AG20443 (cell line): ENCODE data around the gene TPPP.
A peak's percentile ranks its signal among the peaks of the same experiment; 100 is the strongest.

Source experiments
- DNase-seq: peaks from one replicate; pipeline ENCODE4 v3.0.0; 2012; ENCODE audit warnings: low spot score, mixed read lengths

TPPP gene

DNA sequence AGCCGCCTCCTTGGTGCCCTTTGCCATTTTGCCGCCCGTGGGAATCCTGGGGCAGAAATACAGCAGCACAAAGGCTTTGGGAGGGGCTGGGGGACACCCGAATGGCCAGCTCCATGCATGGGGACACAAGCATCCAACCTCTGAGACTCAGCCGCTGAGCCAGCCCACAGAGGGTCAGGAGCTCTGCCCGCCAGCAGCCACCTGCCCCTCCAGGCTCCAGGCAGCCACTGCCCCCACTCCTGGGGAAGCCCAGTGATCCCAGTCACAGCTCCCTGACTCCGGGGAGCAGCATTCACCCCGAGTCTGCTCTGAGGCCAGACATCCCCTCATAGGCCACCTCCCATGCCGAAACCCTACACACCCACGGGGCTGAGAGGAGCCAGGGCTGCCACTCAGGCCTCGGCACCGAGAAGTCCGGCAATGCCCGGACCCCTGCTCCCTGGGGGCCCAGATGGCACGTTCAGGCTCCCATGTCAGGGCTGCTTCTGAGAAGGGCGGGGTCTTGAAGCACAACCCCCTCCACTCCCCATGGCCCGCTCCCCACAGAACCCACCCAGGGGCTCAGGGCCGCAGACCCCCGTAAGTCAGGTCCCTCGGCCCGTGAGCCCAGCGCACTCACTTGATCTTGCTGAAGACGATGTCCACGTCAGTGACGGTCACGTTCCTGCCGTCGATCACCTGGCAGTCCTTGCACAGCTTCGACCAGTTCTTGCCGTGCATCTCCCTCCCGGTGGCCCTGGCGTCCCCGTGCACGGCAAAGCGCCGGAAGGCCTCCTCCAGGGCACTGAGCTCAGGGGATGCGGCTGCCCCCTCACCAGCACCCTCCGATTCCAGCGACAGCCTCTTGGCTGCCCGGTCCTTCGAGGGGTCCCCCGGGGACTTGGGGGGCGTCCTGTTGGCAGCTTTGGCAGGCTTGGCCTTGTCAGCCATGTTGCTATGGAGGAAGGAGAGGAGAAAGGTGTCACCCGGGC is 15.7 kb downstream of the TPPP start:
- DNase-seq: no peak

- DNase-seq: no peak
Observed at GRCh38 chr5:676699-677076, 16.5 kb downstream of the TPPP start.

GRCh38 chr5:675871-676698 is 17.1 kb downstream of the TPPP start:
- DNase-seq: no peak

DNA sequence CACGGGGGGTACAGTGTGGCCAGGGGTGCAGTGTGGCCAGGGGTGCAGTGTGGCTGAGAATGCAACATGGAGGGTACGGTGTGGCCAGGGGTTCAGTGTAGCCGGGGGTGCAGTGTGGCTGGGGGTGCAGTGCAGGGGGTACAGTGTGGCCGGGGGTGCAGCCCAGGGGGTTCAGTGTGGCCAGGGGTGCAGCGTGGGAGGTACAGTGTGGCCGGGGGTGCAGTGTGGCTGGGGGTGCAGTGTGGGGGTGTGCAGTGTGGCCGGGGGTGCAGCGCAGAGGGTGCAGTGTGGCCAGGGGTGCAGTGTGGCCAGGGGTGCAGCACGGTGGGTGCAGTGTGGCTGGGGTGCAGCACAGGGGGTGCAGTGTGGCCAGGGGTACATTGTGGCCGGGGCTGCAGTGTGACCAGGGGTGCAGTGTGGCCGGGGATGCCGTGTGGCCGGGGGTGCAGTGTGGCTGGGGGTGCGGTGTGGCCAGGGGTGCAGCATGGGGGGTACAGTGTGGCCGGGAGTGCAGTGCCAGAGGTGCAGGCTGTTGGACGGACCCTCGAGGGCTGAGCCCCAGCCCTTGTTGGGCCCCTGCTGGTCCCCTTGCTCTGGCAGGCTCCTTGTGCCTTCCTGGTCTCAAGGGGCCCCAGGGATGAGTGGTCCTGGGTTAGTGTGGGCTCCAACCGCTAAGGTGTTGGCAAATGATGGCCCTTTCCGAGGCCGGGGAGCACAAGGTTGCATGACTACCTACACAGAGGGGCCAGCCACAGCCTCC is 17.9 kb downstream of the TPPP start:
- no peak for DNase-seq

DNA sequence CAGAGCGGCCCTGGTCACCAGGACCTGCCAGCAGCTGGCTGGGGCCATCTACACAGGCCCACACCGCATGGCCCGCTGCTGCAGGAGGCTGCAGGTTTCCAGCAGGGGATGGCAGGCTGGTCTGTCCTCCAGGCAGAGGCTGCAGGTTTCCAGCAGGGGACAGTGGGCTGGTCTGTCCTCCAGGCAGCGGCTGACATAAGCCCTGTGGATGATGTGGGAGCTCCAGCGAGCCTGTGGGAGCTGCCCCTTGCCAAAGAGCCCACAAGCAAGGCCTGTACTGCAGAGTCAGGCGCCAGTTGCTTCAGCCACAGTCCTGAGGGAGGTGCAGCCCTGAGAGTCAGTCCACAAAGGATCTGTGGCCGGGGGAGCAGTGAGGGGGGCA is 18.5 kb downstream of the TPPP start:
- no peak for DNase-seq

GRCh38 chr5:673831-674629 is 19.1 kb downstream of the TPPP start:
- no peak for DNase-seq

GRCh38 chr5:673161-673830 is 19.9 kb downstream of the TPPP start:
- no peak for DNase-seq

DNA sequence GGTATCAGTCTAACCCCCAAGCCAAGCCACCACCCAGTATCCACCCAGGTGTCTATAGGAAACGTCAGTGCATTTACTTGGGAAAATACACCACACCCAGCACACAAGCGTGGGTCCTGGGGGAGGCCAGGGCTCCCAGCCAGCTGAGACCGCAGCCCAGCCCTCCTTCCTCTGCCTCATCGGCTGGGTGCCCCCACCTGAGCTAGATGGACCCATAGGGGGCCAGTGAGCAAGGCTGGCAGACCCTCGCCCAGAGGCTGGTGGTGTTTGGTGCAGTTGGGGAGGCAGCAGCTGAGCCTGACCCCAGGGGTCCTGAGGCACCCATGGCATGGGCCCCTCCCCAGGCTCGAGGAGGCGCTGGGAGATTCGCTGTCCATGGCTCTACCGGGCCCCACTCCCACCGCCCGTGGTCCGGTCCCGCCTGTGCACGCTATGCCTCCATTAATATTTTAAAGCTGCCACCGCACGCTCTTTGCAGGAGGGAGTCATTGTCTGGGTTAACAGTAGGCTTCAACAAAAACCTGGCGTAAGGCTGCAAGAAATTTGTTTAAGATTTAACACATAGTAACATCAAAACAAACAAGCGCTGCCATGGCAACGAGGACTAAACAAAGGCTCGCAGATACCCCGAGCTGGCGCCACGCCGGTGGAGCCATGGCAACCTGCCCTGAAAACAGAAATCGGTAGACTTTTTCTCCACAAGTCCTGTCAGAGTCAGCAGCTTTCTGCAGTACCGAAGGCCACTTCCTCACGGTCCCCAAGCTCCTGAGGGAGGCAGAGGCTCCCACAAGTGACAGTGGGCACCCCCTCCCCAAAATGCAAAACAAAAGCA is 20.6 kb downstream of the TPPP start:
- DNase-seq: peak; percentile 66

GRCh38 chr5:671459-672328 is 21.5 kb downstream of the TPPP start:
- DNase-seq: peak; percentile 89

DNA sequence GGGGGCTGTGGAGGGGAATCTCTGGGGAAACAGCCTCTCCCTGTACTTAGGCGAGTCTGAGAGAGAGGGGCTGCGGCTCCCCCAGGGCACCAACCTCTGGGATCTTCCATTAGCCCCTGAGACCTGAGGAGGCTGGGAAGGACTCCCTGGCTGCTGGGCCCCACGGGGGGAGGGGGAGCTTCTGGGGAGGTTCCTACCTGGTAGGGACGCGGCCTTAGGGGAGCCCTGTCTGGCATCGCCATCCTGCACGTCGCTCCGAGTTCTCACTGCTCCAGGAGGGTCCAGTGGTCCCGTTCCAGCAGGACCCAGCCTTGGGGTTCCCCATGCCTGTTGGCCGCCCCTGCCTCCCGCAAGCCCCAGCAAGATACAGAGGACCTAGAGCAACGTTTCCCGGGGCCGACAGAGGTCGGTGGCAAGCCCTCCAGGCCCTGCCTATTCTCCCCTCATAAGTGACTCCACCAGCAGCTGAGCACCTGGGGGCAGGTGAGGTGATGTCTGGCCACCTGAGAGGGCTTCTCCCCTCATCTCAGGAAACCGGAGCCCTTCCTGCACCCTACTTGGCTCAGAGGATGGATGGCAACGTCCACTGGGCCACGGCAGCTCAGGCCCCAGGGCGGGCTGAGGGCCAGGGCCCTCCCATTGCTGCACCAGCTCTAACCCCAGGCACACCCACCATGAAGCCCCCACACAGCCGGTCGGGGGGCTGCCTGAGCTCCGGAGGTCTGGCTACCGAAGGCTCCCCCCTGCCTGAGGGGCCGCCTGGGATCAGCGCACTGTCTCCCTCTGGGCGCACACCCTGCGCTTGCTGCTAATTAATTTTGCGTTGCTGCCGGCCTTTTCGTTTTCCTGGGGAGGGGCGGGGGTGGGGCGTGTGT is 22.5 kb downstream of the TPPP start:
- no peak for DNase-seq

DNA sequence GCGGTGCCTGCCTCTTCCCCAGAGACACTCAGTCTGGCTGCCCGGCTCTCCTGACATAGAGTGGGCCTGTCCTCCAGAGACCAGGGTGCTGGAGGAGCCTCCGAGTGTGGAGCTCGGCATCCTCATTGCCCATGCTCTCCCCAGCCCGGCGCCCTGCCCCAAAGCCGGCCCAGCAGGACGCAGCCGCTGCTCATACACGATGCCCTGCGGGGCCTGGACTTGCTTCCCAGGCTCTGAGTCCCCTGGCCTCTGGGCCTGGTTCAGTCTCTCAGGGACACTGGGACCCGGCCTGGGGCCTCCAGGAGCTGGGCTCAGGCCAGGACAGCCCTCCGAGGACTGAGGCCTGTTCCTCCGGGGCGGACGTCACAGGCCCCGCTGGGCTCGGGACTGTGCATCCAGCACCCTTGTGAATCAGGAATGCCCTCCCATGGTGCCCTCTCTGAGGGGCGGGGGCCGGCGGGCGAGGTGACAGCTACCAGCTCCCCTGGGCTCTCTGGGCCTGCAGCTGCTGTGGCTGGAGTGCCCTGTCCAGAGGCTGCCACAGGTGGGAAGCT is 23.2 kb downstream of the TPPP start:
- DNase-seq: no peak

GRCh38 chr5:669111-669841 is 23.9 kb downstream of the TPPP start:
- no peak for DNase-seq

DNA sequence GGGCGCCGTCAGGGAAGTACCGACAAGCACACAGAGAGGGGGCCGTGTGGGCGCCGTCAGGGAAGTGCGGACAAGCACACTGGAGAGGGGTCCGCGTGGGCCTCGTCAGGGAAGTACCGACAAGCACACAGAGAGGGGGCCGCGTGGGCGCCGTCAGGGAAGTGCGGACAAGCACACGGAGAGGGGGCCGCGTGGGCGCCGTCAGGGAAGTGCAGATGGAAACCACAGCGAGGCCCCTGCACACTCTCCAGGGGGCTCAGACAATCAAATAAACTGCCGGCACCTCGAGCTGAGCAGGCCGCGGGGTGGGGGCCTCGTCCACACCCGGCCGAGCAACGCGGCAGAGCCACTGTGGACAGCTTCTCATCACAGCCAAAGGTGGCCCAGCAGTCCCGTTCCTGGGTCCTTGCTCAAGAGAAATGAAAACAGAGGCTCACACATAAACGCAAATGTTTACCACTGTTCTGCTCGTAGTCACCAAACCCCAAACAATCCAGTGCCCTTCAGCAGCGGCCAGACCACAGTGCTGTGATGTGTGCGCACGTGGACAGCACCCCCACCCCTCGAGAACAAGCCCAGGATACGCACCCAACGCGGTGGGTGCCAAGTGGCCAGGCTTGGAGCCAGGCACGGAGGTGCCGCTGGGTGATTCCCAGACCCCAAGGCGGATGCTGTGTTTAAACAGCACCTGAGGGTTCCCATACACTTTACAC is 24.7 kb downstream of the TPPP start:
- DNase-seq: no peak

- DNase-seq: no peak
Observed at GRCh38 chr5:666816-667498, 26.2 kb downstream of the TPPP start.

DNA sequence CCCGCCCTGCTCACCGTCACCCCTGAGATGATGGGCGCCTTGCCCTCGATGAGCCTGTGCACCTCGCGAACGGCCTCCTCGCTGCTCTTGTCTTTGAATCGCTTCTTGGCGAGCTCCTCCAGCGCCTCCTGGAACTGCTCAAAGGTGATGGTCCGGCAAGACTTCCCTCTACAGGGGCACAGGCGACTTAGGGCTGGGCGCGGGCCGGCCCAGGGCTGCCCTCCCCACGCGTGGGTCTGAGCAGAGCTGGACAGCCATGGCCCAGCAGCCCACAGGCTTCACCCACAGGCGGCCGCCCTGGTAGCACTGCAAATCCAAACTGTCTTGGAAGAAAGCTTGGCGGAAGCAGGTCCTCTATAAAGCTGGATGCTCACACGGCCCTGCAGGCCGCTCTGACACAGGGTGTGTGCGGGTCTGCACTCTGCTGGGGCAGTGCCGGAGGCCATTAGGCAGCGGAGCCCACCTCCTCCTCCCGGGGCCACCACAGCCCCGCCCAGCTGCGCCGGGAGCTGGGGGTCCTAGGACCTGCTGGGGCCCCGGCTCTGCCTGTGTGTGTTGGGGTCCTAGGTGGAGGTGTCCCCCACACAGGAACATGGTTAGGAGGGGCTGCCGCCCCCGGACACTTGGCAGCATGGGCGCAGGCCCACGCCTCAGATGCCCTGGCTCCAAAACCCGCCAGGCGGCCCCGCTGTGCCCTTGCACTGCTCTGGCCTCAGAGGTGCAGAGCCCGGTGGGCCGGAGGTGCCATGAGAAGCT is 27.0 kb downstream of the TPPP start:
- no peak for DNase-seq
